ENCODE results near the gene MCF2L.

- TF ChIP-seq CTCF (IDR thresholded peaks at IDR 0.05) (no peak), POLR2A (IDR thresholded peaks at IDR 0.05) (no peak), POLR2AphosphoS5 (IDR thresholded peaks at IDR 0.05) (no peak), EP300 (IDR thresholded peaks at IDR 0.05) (no peak)
These were observed 15.5 kb downstream of the MCF2L start for GRCh38 chr13:112984501-112984900.
